CD14-positive monocyte (primary cell): ENCODE measurements around the gene ARID1B. TPM values are rescaled to one million over a fixed set of nuclear protein-coding genes. Genes with fewer than 3 reads are reported as not detected.

Experiments used
- DNase-seq, 3 donors: peaks; one replicate each; pipeline ENCODE4 v3.0.0-alpha.2; 2011 to 2022
- H2AFZ ChIP-seq: 2 replicates; pipeline ENCODE4 v1.6.0; 2012; ENCODE audit warnings: mild to moderate bottlenecking, low read depth, low read length, inconsistent platforms; ENCODE audit not compliant: insufficient read depth, poor library complexity, severe bottlenecking
- H3K27ac ChIP-seq, 2 donors: 1 replicate in 1 of 2; 2 replicates in 1 of 2; pipeline ENCODE4 v1.5.1; 2012 to 2013; ENCODE audit warnings: low read length in 2 of 2, control low read depth in 1 of 2, inconsistent platforms in 1 of 2, low read depth in 1 of 2, mild to moderate bottlenecking in 1 of 2
- H3K27me3 ChIP-seq, 2 donors: one replicate each; pipeline versions ENCODE4 v1.6.0 to v1.6.1; 2011 to 2013; ENCODE audit warnings: low read length in 2 of 2; ENCODE audit not compliant: control insufficient read depth in 2 of 2, insufficient read depth in 2 of 2
- H3K36me3 ChIP-seq, 2 donors: replicated peaks in 1 of 2; 1 replicate in 1 of 2; 2 replicates in 1 of 2; pipeline versions ENCODE4 v1.5.1 to v1.6.1; 2012 to 2013; ENCODE audit warnings: low read length in 2 of 2, control low read depth in 1 of 2, inconsistent platforms in 1 of 2, mild to moderate bottlenecking in 1 of 2; ENCODE audit not compliant: insufficient read depth in 2 of 2, control insufficient read depth in 1 of 2
- H3K4me1 ChIP-seq, 2 donors: 1 replicate in 1 of 2; 2 replicates in 1 of 2; pipeline versions ENCODE4 v1.5.1 to v1.6.1; 2012 to 2013; ENCODE audit warnings: low read length in 2 of 2, control low read depth in 1 of 2, inconsistent platforms in 1 of 2, mild to moderate bottlenecking in 1 of 2, moderate library complexity in 1 of 2; ENCODE audit not compliant: insufficient read depth in 2 of 2, control insufficient read depth in 1 of 2
- H3K4me2 ChIP-seq: replicated peaks from 2 replicates; pipeline ENCODE3; 2012; ENCODE audit warnings: low read length, moderate library complexity, mild to moderate bottlenecking; ENCODE audit not compliant: poor library complexity, severe bottlenecking; ENCODE audit errors: extremely low read depth
- H3K4me3 ChIP-seq, 3 experiments: fragments of 200-600 bp in 1 of 3; sonication (generic) in 1 of 3; replicated peaks in 1 of 3; 1 replicate in 2 of 3; 2 replicates in 1 of 3; pipeline ENCODE4 v1.5.1; 2011 to 2013; ENCODE audit warnings: low read length in 3 of 3, mild to moderate bottlenecking in 3 of 3, control low read depth in 2 of 3, low read depth in 2 of 3, inconsistent platforms in 1 of 3, moderate library complexity in 1 of 3
- H3K79me2 ChIP-seq: 2 replicates; pipeline ENCODE4 v1.6.0; 2012; ENCODE audit warnings: mild to moderate bottlenecking, control low read depth, inconsistent platforms, low read length, moderate library complexity; ENCODE audit not compliant: insufficient read depth
- H3K9ac ChIP-seq: 2 replicates; pipeline ENCODE4 v1.6.0; 2017; ENCODE audit warnings: low read length, mild to moderate bottlenecking; ENCODE audit not compliant: insufficient read depth, poor library complexity, severe bottlenecking
- H3K9me3 ChIP-seq, 2 donors: replicated peaks in 1 of 2; 1 replicate in 1 of 2; 2 replicates in 1 of 2; pipeline versions ENCODE4 v1.5.1 to v1.6.1; 2012 to 2013; ENCODE audit warnings: low read length in 2 of 2, control low read depth in 1 of 2; ENCODE audit not compliant: control insufficient read depth in 1 of 2, insufficient read depth in 1 of 2
- H4K20me1 ChIP-seq: 2 replicates; pipeline ENCODE4 v1.6.0; 2012; ENCODE audit warnings: mild to moderate bottlenecking, low read length, control low read depth, moderate library complexity; ENCODE audit not compliant: insufficient read depth
- H3K27ac Mint-ChIP-seq, 7 donors: one replicate each; pipeline ENCODE4 v1.8.0; 2020; ENCODE audit warnings: mild to moderate bottlenecking in 7 of 7, mixed read lengths in 7 of 7, moderate library complexity in 6 of 7, inconsistent platforms in 2 of 7
- H3K27me3 Mint-ChIP-seq, 3 donors: one replicate each; pipeline ENCODE4 v1.8.0; 2021 to 2022; ENCODE audit warnings: low read depth in 3 of 3, mild to moderate bottlenecking in 3 of 3, mixed read lengths in 3 of 3, moderate library complexity in 3 of 3, inconsistent platforms in 1 of 3
- H3K36me3 Mint-ChIP-seq, 2 donors: one replicate each; pipeline ENCODE4 v1.8.0; 2020; ENCODE audit warnings: mixed read lengths in 2 of 2, inconsistent platforms in 1 of 2, mild to moderate bottlenecking in 1 of 2
- H3K4me1 Mint-ChIP-seq: one replicate; pipeline ENCODE4 v1.8.0; 2020; ENCODE audit warnings: mild to moderate bottlenecking, mixed read lengths
- H3K4me3 Mint-ChIP-seq, 2 donors: one replicate each; pipeline ENCODE4 v1.8.0; 2020; ENCODE audit warnings: mild to moderate bottlenecking in 2 of 2, mixed read lengths in 2 of 2, moderate library complexity in 1 of 2
- H3K9me3 Mint-ChIP-seq, 7 donors: one replicate each; pipeline ENCODE4 v1.8.0; 2020 to 2022; ENCODE audit warnings: mixed read lengths in 7 of 7, mild to moderate bottlenecking in 6 of 7, moderate library complexity in 6 of 7, inconsistent platforms in 2 of 7
- WGBS: methylation state at CpG from one replicate; pipeline ENCODE4 v1.1.5; 2013; ENCODE audit warnings: missing lambda C conversion rate; ENCODE audit not compliant: insufficient coverage; 5-methylcytosine and 5-hydroxymethylcytosine counted together
- intact Hi-C, 2 donors: fragments of 100-400 bp; cut with micrococcal nuclease; formaldehyde crosslinking; loops; one replicate each; pipeline versions ENCODE4 v1.15.0 to v1.15.1; 2023
- polyA plus RNA-seq, 3 donors: library from polyadenylated mRNA; depleted of rRNA in 1 of 3; unstranded in 2 of 3; stranded (reverse) in 1 of 3; fragments of 300-500 nt in 2 of 3; fragments of >200 nt in 1 of 3; fragmentation: Illumina TruSeq in 2 of 3; gene quantifications; 1 replicate in 2 of 3; 2 replicates in 1 of 3; pipeline ENCODE4 v1.2.3, GENCODE V29; 2012 to 2021
- TF ChIP-seq, protein P1 (sequence below): fragments of 200-600 bp; IDR thresholded peaks from one replicate; pipeline ENCODE4 v1.8.0; 2022; ENCODE audit warnings: antibody characterized with exemption, mild to moderate bottlenecking

The ARID1B gene
- polyA plus RNA-seq, 3 donors = 3.2 to 22.1 (median 3.8) TPM

DNA sequence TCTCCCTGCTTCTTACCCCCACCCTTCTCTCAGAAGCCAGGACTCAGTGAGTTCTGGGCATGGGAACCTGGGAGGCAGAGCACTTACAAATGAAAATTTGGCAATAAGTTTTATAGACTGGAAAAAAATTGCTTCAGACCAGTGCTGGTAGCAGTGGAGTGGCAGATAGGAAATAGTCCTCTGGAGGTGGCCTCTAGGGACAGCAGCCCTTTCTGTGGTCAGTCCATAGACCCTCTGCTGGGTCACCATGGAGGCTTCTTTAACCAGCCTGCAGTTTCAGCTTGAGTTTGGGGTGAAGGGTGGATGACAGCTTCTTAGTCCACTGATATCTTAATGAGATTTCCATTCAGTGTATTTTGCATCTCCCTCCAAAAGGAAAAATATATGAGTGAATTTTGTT lies 179.1 kb downstream of the ARID1B start:
- Mint-ChIP-seq H3K4me3 (no peak overlapping the region), H3K36me3 (peaks cover 0 to 2% of the 10 kb centered on the region in 2 donors), H3K4me1 (peaks cover 24% of the 10 kb centered on the region), H3K27me3 (no peaks in the 10 kb centered on the region), H3K9me3 (peaks cover 0 to 3% (median 0%) of the 10 kb centered on the region in 7 donors), H3K27ac (peak overlapping the region in 1 of 7 donors; percentile 60)
- no peak overlapping the region for H3K27ac ChIP-seq
- no peaks in the 10 kb centered on the region for H3K27me3 ChIP-seq
- H3K4me3 ChIP-seq = no peak overlapping the region
- intact Hi-C loops = loop anchor here in 1 of 2 donors (5.0 kb wide), 1 partner anchor 269 kb away; no protein-coding TSS in a partner anchor
- peaks cover 74% of the 10 kb centered on the region for H4K20me1 ChIP-seq
- H3K79me2 ChIP-seq = peaks cover 85% of the 10 kb centered on the region
- H3K9me3 ChIP-seq = no peaks in the 10 kb centered on the region
- no peak overlapping the region for H3K4me2 ChIP-seq
- TF ChIP-seq, protein P1, sequence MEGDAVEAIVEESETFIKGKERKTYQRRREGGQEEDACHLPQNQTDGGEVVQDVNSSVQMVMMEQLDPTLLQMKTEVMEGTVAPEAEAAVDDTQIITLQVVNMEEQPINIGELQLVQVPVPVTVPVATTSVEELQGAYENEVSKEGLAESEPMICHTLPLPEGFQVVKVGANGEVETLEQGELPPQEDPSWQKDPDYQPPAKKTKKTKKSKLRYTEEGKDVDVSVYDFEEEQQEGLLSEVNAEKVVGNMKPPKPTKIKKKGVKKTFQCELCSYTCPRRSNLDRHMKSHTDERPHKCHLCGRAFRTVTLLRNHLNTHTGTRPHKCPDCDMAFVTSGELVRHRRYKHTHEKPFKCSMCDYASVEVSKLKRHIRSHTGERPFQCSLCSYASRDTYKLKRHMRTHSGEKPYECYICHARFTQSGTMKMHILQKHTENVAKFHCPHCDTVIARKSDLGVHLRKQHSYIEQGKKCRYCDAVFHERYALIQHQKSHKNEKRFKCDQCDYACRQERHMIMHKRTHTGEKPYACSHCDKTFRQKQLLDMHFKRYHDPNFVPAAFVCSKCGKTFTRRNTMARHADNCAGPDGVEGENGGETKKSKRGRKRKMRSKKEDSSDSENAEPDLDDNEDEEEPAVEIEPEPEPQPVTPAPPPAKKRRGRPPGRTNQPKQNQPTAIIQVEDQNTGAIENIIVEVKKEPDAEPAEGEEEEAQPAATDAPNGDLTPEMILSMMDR = no peak
- H3K4me1 ChIP-seq = no peaks in the 10 kb centered on the region
- peaks cover 0 to 4% of the 10 kb centered on the region in 2 donors for H3K36me3 ChIP-seq
- no peak overlapping the region for H3K9ac ChIP-seq
- H2AFZ ChIP-seq = no peak overlapping the region
- no peak for DNase-seq

DNA sequence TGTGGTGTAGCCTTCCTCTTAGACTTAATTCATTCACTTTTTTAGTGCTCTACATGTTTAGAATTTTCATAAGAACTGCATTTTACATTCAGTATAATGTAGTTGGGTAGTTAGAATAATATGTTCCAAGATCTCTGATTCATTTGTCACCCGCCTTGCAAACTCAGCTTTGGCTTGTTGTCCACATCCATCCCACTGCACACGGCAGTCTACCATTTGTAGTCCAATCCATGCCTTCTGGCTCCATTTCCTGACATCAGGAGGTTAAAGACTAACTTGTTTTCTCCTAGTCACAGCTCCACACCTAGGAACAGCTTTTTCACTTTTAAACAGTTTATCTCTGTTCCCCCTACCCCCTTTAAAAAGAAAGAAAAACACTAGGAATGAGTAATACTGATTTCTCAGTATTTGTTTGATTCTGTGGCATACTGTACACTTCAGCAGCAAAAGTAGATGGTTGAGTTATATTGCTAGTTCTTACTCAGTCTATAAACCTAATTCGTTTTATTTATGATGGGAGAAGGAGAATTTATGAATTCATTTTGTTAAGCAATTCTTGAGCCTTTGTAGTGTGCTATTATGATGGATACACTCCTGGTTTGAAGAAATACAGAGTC lies 180.9 kb downstream of the ARID1B start:
- peaks cover 0 to 5% of the 10 kb centered on the region in 2 donors for H3K36me3 ChIP-seq
- peaks cover 89% of the 10 kb centered on the region for H3K79me2 ChIP-seq
- no peak overlapping the region for H3K4me3 ChIP-seq
- no peak for DNase-seq
- no peak overlapping the region for H2AFZ ChIP-seq
- Mint-ChIP-seq H3K4me1 (peaks cover 18% of the 10 kb centered on the region), H3K27ac (no peak overlapping the region), H3K36me3 (peaks cover 0 to 2% of the 10 kb centered on the region in 2 donors), H3K4me3 (no peak overlapping the region), H3K27me3 (no peaks in the 10 kb centered on the region), H3K9me3 (peaks cover 0 to 2% (median 0%) of the 10 kb centered on the region in 7 donors)
- H3K4me2 ChIP-seq = no peak overlapping the region
- no peaks in the 10 kb centered on the region for H3K27me3 ChIP-seq
- H3K9ac ChIP-seq = no peak overlapping the region
- no peak overlapping the region for H3K27ac ChIP-seq
- intact Hi-C loops = loop anchor here in 1 of 2 donors (5.0 kb wide), 1 partner anchor 271 kb away; no protein-coding TSS in a partner anchor
- TF ChIP-seq, protein P1 = no peak
- H3K4me1 ChIP-seq = peaks cover 0 to 1% of the 10 kb centered on the region in 2 donors
- WGBS = 86% methylated on average over 1 of the region's 3 CpGs
- H3K9me3 ChIP-seq = no peaks in the 10 kb centered on the region
- H4K20me1 ChIP-seq = peaks cover 73% of the 10 kb centered on the region
